OCI-M2 (cell line): ENCODE results near the gene TNFAIP3.
"Not testable (repeated sequence)": the region's sequence is repeated elsewhere in the genome, so short reads cannot be mapped to it uniquely, and the experiment has no call there.

Experiments used
- DNase-seq: peaks from one replicate; lab custom pipeline; 2025; ENCODE audit not compliant: unreplicated experiment; lab: John Stamatoyannopoulos, UW

The TNFAIP3 gene

DNA sequence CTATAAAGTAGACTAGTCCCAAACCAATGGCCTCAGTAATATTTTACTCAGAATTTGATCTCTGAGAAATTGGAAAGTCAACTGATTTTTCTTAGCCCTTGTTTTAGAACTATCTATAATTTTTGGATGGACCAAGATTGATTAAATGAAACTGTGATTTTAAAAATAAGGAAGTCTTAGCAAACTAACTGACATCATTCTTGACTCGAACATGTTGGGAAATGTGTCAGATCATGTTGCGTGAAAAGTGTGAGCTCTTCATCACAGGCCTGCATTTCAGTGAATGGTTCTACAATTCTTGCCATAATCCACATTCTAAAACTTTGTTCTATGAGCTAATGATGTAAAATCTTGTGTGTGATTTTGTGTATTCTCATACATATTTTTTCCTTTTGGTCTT is 11.0 kb downstream of the TNFAIP3 start:
- DNase-seq: no peak

DNA sequence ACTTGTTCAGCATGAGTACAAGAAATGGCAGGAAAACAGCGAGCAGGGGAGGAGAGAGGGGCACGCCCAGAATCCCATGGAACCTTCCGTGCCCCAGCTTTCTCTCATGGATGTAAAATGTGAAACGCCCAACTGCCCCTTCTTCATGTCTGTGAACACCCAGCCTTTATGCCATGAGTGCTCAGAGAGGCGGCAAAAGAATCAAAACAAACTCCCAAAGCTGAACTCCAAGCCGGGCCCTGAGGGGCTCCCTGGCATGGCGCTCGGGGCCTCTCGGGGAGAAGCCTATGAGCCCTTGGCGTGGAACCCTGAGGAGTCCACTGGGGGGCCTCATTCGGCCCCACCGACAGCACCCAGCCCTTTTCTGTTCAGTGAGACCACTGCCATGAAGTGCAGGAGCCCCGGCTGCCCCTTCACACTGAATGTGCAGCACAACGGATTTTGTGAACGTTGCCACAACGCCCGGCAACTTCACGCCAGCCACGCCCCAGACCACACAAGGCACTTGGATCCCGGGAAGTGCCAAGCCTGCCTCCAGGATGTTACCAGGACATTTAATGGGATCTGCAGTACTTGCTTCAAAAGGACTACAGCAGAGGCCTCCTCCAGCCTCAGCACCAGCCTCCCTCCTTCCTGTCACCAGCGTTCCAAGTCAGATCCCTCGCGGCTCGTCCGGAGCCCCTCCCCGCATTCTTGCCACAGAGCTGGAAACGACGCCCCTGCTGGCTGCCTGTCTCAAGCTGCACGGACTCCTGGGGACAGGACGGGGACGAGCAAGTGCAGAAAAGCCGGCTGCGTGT is 11.6 kb downstream of the TNFAIP3 start:
- no peak for DNase-seq

DNA sequence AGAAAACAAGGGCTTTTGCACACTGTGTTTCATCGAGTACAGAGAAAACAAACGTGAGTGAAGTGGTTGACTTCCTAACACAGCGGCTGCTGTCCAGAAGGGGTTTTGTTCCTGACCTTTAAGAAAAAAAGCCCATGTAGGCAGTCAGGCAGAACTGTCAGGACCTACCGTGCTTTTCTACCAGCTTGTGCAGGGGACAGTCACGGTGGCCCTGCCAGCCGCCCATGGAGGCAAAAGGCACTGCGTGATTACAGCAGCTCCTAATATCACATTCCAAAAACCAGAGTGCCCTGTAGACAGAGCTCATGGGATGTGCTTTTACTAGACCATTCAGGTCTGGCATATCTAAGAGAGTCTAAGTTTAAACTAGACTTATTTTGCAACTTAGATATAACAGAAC is 12.2 kb downstream of the TNFAIP3 start:
- no peak for DNase-seq

DNA sequence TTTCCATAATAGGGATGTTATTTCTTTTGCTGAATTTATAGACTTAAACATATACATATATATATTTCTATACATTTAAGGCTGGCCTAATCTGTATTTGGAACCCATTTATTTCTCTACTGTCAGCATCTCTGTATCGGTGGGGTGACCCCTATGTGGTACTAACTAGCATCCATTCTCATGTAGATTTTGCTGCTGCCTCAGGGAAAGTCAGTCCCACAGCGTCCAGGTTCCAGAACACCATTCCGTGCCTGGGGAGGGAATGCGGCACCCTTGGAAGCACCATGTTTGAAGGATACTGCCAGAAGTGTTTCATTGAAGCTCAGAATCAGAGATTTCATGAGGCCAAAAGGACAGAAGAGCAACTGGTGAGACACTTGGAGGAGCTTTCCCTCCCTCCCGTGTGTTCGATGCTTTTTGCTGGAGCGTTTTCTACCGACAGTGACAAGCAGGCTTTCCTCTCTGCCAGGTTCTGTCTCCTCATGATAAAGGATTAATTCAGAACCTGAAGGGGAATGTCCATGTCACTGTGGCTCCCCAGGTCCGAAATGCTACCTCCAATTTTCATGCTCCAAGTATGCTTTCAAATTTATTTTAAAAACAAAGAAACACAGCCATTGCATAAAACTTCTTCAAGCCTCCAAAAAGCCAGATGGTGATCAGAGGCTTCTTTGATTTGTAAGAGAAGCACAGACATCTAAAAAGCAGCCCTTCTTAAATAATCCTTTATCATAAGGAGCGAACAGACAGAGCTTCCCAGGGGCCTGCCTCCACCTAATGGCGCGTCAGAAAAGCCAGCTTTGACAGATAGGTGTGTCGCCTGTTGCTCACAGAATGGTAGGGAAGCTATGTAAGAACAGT is 13.1 kb downstream of the TNFAIP3 start:
- DNase-seq: no peak

DNA sequence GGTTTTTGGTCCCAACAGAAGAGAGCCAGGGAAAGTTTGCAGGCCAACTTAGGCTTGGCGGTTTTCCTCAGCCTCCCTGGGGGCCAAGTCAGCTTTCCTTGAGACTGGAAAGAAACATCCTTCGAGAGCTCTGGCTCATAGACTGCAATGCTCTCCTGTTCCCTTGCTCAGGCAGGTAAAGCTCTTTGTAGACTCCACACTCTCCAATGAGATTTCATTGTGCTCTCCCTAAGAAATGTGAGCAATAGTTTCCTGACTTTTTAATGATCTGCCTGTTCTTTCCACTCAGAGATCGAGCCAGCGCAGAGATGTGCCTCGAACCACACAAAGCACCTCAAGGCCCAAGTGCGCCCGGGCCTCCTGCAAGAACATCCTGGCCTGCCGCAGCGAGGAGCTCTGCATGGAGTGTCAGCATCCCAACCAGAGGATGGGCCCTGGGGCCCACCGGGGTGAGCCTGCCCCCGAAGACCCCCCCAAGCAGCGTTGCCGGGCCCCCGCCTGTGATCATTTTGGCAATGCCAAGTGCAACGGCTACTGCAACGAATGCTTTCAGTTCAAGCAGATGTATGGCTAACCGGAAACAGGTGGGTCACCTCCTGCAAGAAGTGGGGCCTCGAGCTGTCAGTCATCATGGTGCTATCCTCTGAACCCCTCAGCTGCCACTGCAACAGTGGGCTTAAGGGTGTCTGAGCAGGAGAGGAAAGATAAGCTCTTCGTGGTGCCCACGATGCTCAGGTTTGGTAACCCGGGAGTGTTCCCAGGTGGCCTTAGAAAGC is 13.9 kb downstream of the TNFAIP3 start:
- DNase-seq: no peak

DNA sequence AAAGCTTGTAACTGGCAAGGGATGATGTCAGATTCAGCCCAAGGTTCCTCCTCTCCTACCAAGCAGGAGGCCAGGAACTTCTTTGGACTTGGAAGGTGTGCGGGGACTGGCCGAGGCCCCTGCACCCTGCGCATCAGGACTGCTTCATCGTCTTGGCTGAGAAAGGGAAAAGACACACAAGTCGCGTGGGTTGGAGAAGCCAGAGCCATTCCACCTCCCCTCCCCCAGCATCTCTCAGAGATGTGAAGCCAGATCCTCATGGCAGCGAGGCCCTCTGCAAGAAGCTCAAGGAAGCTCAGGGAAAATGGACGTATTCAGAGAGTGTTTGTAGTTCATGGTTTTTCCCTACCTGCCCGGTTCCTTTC is 14.4 kb downstream of the TNFAIP3 start:
- no peak for DNase-seq

DNA sequence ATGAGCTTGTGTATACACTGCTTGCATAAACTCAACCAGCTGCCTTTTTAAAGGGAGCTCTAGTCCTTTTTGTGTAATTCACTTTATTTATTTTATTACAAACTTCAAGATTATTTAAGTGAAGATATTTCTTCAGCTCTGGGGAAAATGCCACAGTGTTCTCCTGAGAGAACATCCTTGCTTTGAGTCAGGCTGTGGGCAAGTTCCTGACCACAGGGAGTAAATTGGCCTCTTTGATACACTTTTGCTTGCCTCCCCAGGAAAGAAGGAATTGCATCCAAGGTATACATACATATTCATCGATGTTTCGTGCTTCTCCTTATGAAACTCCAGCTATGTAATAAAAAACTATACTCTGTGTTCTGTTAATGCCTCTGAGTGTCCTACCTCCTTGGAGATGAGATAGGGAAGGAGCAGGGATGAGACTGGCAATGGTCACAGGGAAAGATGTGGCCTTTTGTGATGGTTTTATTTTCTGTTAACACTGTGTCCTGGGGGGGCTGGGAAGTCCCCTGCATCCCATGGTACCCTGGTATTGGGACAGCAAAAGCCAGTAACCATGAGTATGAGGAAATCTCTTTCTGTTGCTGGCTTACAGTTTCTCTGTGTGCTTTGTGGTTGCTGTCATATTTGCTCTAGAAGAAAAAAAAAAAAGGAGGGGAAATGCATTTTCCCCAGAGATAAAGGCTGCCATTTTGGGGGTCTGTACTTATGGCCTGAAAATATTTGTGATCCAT is 15.3 kb downstream of the TNFAIP3 start:
- DNase-seq: no peak

DNA sequence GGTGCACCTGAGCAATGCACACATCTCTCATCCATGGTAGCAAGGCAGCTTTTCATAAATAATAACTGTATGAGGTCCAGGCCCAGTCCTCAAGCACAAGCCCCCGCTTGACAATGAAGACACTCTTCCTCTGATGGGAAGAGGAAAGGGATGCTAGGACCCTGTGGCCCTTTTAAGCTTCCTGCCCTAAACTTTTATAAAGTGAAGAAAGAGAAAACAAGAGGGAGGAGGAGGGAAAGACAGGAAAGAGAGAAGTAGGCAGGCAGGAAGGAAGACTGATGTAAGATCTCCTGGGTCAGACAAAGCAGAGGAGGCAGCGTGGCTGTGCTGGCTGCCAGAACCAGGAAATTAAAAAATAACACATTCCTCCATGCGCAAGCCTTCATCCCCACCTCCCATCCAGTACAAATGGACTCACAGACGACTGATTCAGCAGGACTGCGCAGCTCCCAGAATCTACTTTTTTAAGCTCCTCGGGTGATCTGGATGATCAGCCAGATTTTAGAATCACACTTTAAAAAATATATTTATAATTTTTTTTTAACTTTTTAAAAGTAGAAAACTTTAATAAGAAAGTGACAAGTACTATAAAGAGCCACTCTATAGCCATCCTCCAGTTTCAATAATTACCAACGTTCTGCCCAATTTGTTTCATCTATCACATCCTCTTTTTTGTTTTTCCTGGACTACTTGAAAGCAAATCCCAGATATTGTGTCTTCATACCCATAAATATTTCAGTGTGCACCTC is 16.5 kb downstream of the TNFAIP3 start:
- DNase-seq: no peak

DNA sequence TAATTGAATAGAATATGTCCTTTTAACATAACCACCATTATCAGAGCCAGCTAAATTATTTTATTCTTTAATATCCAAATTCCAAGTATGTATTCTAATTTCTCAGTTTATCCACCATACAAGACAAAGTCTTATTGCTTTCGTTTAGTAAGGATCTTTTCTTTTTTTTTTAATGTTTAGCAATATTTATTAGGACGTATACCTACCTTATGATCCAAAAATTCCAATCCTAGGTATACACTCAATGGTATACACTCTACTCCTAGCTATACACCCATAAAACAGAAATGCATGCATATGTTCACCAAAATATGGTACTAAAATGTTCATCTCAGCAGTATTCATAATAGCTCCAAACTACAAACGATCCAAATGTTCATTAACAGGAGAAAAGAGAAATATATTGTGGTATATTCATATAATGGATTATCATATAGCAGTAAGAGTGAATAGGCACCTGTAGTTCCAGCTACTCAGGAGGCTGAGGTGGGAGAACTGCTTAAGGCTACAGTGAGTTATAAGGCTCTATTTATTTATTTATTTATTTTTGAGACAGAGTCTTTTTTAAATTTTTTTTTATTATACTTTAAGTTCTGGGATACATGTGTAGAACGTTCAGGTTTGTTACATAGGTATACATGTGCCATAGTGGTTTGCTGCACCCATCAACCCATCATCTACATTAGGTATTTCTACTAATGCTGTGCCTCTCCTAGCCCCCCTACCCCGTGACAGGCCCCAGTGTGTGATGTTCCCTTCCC is 17.3 kb downstream of the TNFAIP3 start:
- DNase-seq: no peak

DNA sequence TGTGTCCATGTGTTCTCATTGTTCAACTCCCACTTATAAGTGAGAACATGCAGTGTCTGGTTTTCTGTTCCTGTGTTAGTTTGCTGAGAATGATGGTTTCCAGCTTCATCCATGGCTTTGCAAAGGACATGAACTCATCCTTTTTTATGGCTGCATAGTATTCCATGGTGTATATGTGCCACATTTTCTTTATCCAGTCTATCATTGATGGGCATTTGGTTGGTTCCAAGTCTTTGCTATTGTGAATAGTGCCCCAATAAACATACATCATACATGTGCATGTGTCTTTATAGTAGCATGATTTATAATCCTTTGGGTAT is 17.8 kb downstream of the TNFAIP3 start:
- not testable (repeated sequence) for DNase-seq

DNA sequence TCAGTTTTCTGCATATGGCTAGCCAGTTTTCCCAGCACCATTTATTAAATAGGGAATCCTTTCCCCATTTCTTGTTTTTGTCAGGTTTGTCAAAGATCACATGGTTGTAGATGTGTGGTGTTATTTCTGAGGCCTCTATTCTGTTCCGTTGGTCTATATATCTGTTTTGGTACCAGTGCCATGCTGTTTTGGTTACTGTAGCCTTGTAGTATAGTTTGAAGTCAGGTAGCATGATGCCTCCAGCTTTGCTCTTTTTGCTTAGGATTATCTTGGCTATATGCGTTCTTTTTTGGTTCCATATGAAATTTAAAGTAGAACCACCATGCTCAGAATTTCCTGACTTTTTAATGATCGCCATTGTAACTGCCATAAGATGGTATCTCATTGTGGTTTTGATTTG is 19.2 kb downstream of the TNFAIP3 start:
- DNase-seq: not testable (repeated sequence)

DNA sequence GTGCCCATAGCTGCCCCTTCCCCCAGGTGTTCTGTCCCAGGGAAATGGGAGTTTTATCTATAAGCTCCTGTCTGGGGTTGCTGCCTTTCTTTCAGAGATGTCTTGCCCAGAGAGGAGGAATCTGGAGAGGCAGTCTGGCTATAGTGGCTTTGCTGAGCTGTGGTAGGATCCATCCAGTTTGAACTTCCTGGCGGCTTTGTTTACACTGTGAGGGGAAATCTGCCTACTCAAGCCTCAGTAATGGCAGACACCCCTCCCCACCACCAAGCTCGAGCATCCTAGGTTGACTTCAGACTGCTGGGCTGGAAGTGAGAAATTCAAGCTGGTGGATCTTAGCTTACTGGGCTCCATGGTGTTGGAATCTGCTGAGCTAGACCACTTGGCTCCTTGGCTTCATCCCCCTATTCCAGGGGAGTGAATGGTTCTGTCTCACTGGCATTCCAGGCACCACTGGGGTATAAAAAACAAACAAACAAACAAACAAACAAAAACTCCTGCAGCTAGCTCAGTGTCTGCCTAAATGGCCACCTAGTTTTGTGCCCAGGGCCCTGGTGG is 24.0 kb downstream of the TNFAIP3 start:
- no peak for DNase-seq

DNA sequence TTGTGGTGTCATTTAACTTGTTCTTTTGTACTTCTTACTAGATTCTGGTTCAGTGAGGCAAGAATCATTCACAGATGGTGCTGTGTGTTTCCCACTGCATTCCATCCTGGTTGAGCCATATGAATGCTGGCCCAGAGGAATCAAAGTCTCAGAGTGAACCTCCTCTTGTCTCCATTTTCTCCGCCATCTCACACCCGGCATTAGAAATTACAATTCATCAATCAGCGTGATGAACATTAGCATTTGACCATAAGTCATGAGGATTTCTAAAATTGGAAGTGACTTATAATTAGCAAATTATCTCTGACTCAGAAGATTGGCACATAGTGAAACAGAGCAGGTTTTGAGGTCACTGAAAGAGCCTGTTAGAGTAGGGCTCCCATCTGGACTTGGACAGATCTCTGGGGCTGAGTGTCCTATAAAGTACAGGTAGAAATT is 25.2 kb downstream of the TNFAIP3 start:
- DNase-seq: no peak

DNA sequence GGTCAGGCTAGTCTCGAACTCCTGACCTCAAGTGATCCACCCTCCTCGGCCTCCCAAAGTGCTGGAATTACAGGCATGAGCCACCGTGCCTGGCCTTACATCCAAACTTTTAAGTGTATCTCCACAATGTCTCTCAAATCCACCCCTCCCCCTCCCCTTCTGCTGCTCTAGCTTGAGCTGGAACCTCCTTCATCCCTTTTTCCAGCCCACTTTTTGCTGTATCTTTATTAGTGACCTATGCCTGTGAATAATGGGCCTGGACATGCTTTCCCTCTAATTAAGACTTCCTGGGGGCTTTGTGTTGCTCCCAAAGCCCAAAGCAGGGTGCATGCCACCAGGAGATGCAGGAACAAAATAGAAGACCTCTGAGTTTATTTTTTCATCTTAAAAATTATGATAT is 26.1 kb downstream of the TNFAIP3 start:
- DNase-seq: no peak

DNA sequence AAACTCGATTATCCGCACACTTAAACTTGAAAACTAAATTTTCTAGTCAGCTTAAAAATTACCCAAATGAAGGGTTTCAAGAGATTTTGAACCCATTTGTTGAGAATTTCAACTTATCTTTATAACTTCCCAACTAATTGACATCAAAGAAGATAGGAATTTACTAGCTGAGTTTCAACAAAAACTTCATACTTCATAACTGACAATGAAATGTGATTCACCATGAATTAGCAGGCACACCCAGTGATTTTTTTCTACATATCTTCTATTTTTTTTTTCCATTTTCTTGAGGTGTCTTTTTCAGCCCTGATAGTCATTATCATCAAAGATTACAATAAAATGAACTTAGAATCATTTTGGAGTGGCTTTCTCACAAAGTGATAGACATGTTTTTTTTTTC is 26.7 kb downstream of the TNFAIP3 start:
- DNase-seq: no peak

DNA sequence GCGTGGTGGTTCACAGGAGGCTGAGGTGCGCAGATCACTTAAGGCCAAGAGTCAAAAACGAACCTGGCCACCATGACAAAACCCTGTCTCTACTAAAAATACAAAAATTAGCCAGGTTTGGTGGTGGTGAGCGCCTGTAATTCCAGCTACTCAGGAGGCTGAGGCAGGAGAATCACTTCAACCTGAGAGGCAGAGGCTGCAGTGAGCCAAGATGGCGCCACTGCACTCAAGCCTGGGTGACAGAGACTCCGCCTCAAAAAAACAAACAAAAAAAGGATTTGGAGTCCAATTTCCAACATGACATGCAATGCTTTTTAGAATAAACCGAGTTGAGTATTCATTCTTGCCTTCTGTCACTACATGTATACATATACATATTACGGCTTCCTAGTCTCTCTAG is 27.3 kb downstream of the TNFAIP3 start:
- not testable (repeated sequence) for DNase-seq

DNA sequence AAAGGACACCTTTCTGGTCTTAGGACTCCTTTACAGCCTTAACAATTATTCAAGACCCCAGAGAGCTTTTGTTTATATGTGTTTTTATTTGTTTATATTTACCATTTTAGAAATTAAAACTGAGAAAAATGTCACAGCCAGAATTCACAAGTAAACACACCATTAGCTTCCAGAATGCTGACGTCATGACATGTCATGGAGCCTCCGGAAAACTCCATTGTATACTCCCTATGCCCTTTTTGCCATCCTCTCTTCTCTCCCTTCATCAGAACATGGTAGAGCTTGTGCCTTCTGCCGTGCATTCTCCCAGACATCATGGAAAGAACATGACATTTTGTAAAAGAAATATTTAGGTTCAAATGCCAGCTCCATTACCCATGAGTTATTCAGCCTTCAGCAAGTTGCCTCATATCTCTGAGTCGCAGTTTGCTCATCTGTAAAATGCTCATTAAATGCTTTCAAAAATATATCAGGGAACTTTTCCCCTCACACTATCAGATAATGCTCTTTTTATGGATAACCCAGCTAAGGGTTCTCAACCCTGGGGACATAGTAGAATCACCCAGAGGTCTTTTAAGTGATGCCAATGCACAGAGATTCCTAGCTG is 27.8 kb downstream of the TNFAIP3 start:
- no peak for DNase-seq

DNA sequence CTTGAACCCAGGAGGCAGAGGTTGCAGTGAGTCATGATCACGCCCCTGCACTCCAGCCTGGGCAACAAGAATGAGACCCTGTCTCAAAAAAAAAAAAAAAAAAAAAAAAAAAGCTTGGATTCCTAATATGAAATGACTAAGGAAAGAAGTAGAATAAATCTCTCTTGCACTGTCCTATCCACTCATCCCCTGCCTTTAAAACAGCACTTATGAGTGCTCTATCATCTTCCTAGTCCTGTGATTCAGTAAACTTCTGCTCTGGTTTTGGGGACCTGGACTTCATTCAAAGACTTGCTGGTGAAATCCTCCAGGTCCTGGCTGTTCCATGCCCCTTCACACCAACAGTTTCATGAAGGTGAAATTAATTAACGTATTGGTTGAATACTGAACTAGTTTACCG is 29.6 kb downstream of the TNFAIP3 start:
- DNase-seq: no peak

DNA sequence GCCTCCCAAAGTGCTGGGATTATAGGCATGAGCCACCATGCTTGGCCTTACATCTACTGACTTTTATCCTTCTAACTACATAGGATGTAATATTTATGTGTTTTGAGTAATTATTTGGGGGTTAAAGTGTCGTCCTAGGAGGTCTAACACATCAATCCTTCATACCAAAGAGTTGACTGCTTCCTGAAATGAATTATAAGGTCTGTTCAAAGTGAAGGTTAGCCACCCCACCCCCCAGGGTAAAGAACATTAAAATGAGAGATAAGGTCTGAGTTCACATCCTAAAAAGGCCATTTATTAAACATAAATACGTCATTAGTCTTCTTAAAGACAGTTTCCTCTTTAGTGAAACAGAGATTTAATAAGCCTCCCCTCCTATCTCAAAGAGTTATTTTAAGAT is 33.8 kb downstream of the TNFAIP3 start:
- no peak for DNase-seq
